ENCODE measurements around the gene PRDM11. TPM values are rescaled to one million over a fixed set of nuclear protein-coding genes. Genes with fewer than 3 reads are reported as not detected.

Gene PRDM11
- total RNA-seq, 2 experiments from 2014 or later, result 2.5 to 4.6 TPM

DNA sequence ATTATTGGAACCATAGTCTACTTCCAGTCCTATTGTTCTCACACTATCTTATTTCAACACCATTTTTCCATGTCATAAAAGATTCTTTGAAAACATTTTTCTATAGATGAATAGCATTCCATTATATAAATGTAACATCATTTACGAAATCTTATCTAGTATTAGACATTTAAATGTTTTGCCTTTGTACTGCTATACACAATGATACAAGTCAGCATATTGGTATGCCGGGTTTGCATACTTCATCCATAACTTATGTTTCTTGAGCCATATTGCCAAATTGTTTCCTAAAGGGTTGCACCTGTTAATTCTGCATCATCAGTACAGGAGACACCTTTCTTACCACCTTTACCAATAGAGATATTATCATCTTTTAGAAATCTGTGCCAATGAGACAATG is 71.6 kb downstream of the PRDM11 start:
- no peak for ATAC-seq
- Mint-ChIP-seq H3K9me3 (ENCODE audit: low read depth) (no peaks in the 10 kb centered on the region), H3K4me3 (no peak overlapping the region), H3K36me3 (no peaks in the 10 kb centered on the region), H3K4me1 (peaks cover 15% of the 10 kb centered on the region), H3K27me3 (no peaks in the 10 kb centered on the region), H3K27ac (no peak overlapping the region)
- no peak for DNase-seq
- CTCF ChIA-PET, result no interaction called here

DNA sequence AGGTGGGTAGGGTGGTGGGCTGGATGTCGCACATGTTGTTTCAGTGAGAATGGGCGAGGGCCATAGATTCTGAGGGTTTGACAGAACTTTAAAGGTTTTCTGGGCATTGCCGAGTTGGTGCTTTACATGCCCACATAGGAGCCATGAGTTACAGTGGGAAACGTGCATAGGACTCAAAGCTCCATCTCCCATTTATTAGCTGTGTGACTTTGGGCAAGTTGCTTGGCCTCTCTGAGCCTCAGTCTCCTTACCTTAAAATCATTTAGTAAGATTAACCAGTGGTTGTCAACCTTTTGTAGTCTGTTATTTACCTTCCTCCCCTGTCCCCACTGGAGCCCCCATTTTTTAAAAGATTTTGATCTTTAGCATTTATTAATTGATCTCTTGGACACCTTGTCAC is 72.3 kb downstream of the PRDM11 start:
- Mint-ChIP-seq H3K9me3 (ENCODE audit: low read depth) (no peaks in the 10 kb centered on the region), H3K27me3 (no peaks in the 10 kb centered on the region), H3K4me3 (no peak overlapping the region), H3K36me3 (no peaks in the 10 kb centered on the region), H3K27ac (no peak overlapping the region), H3K4me1 (peaks cover 15% of the 10 kb centered on the region)
- ATAC-seq (no peak), DNase-seq (no peak)
- CTCF ChIA-PET, result no interaction called here

DNA sequence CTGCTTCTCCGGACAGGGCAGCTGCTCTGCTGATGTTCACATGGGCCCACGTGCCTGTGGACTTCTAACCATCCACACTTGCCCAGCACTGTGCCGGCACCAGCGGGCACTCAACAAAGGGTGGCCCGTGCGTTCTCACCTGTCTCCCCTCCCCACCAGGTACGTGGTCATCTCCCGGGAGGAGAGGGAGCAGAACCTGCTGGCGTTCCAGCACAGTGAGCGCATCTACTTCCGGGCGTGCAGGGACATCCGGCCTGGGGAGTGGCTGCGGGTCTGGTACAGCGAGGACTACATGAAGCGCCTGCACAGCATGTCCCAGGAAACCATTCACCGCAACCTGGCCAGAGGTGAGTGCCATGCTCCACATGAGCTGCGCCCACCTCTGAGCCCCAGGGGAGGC is 73.0 kb downstream of the PRDM11 start:
- H3K27me3 Mint-ChIP-seq, result no peaks in the 10 kb centered on the region
- CTCF ChIA-PET, result no interaction called here
- H3K36me3 Mint-ChIP-seq, result no peaks in the 10 kb centered on the region
- no peak overlapping the region for H3K27ac Mint-ChIP-seq
- no peak overlapping the region for H3K4me3 Mint-ChIP-seq
- H3K9me3 Mint-ChIP-seq (ENCODE audit: low read depth), result no peaks in the 10 kb centered on the region
- DNase-seq, result no peak
- H3K4me1 Mint-ChIP-seq, result peaks cover 15% of the 10 kb centered on the region
- no peak for ATAC-seq

DNA sequence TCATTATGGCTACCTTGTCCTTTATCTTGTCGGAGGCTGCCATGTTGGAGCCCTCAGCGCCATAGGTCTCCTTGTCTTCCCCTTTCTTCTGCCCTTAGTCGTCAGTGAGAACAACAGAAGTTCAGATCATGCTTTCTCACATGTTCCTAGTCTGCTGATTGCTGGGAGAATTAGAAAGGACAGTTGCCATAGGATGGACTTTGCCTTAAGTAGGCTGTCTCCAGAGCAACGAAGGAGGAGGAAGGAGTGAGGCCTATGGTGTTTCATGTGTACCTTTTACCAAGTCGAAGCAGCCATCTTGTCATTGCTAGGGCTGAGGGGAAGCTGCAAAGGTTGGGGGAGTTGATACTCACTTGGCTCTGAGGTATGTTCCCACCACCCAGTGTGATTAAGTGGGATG is 77.1 kb downstream of the PRDM11 start:
- Mint-ChIP-seq H3K4me1 (peaks cover 2% of the 10 kb centered on the region), H3K4me3 (no peak overlapping the region), H3K36me3 (no peaks in the 10 kb centered on the region), H3K27me3 (no peaks in the 10 kb centered on the region), H3K9me3 (ENCODE audit: low read depth) (no peaks in the 10 kb centered on the region), H3K27ac (no peak overlapping the region)
- DNase-seq (no peak), ATAC-seq (no peak)
- CTCF ChIA-PET, result interaction anchor here (1.5 kb wide), 1 partner anchor 11 kb away, joined by 6 read pairs; no protein-coding TSS in a partner anchor

DNA sequence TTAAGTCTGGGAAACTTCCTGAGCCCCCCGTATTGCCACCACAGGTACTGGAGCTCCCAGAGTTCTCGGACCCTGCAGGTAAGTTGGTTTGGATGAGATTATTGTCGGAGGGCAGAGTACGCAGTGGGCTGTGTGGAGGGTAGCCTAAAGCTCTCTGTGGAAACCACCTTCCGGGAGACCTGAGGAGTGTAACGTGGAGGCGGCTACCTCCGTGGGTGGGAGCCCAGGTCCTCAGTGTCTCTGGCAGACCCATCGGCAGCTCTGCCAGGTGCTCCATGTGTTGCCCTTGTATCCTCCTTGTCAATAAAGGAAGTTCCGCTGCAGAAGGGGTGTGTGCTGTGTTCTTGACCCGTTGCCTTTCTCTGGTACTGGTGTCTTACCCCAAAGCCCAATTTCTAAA is 78.3 kb downstream of the PRDM11 start:
- no peak for ATAC-seq
- Mint-ChIP-seq H3K36me3 (no peaks in the 10 kb centered on the region), H3K27ac (no peak overlapping the region), H3K9me3 (ENCODE audit: low read depth) (no peaks in the 10 kb centered on the region), H3K27me3 (no peaks in the 10 kb centered on the region), H3K4me3 (no peak overlapping the region), H3K4me1 (peaks cover 2% of the 10 kb centered on the region)
- CTCF ChIA-PET, result no interaction called here
- no peak for DNase-seq

DNA sequence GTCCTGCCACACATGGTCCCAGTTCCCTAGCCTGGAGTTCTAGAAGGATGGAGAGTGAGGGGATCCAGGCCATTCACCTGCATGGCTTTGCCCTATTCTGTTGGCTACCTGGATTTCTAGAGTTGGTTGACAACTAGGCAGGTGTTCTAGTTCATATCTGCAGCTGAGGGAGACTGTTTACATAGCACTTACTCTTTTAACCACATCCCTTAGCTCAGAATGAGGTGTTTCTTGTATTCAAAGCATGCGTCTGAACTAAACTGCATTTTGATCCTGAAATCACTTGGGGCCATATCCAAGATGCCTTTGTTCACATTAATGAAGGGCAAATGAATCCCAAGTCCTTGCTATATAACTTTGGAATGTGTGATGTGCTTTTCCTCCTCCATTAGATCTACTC is 78.8 kb downstream of the PRDM11 start:
- Mint-ChIP-seq H3K4me1 (peaks cover 2% of the 10 kb centered on the region), H3K9me3 (ENCODE audit: low read depth) (no peaks in the 10 kb centered on the region), H3K4me3 (no peak overlapping the region), H3K27ac (no peak overlapping the region), H3K27me3 (no peaks in the 10 kb centered on the region), H3K36me3 (no peaks in the 10 kb centered on the region)
- DNase-seq (no peak), ATAC-seq (no peak)
- CTCF ChIA-PET, result no interaction called here

DNA sequence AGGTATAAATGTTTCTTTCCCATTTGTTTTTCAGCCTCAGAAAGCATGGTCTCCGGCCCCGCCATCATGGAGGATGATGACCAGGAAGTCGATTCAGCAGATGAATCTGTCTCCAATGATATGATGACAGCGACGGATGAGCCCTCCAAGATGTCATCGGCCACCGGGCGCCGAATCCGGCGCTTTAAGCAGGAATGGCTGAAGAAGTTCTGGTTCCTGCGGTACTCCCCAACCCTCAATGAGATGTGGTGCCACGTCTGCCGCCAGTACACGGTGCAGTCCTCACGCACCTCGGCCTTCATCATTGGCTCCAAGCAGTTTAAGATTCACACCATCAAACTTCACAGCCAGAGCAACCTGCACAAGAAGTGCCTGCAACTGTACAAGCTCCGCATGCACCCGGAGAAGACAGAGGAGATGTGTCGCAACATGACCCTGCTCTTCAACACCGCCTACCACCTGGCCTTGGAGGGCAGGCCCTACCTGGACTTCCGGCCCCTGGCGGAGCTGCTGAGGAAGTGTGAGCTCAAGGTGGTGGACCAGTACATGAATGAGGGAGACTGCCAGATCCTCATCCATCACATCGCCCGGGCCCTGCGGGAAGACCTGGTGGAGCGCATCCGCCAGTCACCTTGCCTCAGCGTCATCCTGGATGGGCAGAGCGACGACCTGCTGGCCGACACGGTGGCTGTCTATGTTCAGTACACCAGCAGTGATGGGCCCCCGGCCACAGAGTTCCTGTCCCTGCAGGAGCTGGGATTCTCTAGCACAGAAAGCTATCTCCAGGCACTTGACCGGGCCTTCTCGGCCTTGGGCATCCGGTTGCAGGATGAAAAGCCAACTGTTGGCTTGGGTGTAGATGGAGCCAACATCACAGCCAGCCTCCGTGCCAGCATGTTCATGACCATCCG is 79.8 kb downstream of the PRDM11 start:
- no peak for DNase-seq
- no peak overlapping the region for H3K27ac Mint-ChIP-seq
- no peaks in the 10 kb centered on the region for H3K27me3 Mint-ChIP-seq
- peaks cover 5% of the 10 kb centered on the region for H3K4me1 Mint-ChIP-seq
- no peaks in the 10 kb centered on the region for H3K9me3 Mint-ChIP-seq (ENCODE audit: low read depth)
- no peak overlapping the region for H3K4me3 Mint-ChIP-seq
- no peak for ATAC-seq
- no peaks in the 10 kb centered on the region for H3K36me3 Mint-ChIP-seq
- CTCF ChIA-PET, result no interaction called here

DNA sequence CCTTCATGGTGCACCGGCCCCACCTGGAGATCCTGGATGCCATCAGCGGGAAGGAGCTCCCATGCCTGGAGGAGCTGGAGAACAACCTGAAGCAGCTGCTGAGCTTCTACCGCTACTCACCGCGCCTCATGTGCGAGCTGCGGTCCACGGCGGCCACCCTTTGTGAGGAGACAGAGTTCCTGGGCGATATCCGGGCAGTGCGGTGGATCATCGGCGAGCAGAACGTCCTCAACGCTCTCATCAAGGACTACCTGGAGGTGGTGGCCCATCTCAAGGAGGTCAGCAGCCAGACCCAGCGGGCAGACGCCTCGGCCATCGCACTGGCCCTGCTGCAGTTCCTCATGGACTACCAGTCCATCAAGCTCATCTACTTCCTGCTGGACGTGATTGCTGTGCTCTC is 80.5 kb downstream of the PRDM11 start:
- Mint-ChIP-seq H3K27me3 (no peaks in the 10 kb centered on the region), H3K36me3 (no peaks in the 10 kb centered on the region), H3K4me1 (peaks cover 5% of the 10 kb centered on the region), H3K4me3 (no peak overlapping the region), H3K27ac (no peak overlapping the region), H3K9me3 (ENCODE audit: low read depth) (no peaks in the 10 kb centered on the region)
- ATAC-seq (no peak), DNase-seq (no peak)
- CTCF ChIA-PET, result no interaction called here

DNA sequence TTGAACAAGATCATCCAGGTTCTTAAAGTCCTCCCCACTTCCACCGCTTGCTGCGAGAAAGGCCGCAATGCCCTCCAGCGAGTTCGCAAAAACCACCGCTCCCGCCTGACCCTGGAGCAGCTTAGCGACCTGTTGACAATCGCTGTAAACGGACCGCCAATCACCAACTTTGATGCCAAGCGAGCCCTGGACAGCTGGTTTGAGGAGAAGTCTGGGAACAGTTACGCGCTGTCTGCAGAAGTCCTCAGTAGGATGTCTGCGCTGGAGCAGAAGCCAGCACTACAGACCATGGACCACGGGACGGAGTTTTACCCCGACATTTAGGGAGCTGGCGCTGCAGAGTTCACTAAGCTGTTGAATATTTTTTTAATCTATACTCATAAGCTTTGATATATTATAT is 81.4 kb downstream of the PRDM11 start:
- Mint-ChIP-seq H3K36me3 (no peaks in the 10 kb centered on the region), H3K27ac (no peak overlapping the region), H3K27me3 (no peaks in the 10 kb centered on the region), H3K4me3 (no peak overlapping the region), H3K4me1 (peaks cover 5% of the 10 kb centered on the region), H3K9me3 (ENCODE audit: low read depth) (no peaks in the 10 kb centered on the region)
- CTCF ChIA-PET, result interaction anchor here (1.0 kb wide), 1 partner anchor 12 kb away, joined by 3 read pairs; no protein-coding TSS in a partner anchor
- DNase-seq, result no peak
- no peak for ATAC-seq

DNA sequence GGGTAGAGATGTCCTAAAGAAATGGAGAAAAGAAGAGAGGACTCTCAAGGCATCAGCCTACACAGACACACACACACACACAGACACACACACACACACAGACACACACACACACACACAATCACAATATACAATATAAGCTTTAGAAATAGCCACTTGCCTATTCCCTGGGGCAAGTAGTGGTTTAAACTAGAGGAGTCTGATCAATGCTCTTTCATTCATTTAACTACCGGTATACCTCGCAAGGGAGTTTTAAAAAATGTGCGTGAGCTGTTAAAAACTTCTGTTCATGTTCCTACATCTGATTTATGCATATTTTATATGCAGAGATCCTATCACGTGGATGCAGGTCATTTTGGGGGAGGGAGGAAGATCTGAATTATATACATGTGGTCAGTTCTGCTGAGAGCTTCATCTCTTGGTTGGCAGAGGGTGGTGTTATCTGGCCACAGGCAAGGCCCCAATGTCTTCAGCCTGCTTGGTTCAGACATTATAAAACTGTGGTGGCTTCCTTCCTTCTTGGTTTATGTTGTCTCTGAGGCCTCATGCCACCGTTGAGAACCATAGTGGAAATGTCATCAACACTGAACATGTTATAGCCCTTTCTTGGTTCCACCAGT is 83.1 kb downstream of the PRDM11 start:
- DNase-seq, result no peak
- Mint-ChIP-seq H3K27me3 (no peaks in the 10 kb centered on the region), H3K36me3 (no peaks in the 10 kb centered on the region), H3K4me1 (peaks cover 5% of the 10 kb centered on the region), H3K9me3 (ENCODE audit: low read depth) (no peaks in the 10 kb centered on the region), H3K27ac (no peak overlapping the region), H3K4me3 (no peak overlapping the region)
- CTCF ChIA-PET, result interaction anchor here (1.1 kb wide), 1 partner anchor 119 kb away, joined by 3 read pairs; no protein-coding TSS in a partner anchor
- no peak for ATAC-seq

DNA sequence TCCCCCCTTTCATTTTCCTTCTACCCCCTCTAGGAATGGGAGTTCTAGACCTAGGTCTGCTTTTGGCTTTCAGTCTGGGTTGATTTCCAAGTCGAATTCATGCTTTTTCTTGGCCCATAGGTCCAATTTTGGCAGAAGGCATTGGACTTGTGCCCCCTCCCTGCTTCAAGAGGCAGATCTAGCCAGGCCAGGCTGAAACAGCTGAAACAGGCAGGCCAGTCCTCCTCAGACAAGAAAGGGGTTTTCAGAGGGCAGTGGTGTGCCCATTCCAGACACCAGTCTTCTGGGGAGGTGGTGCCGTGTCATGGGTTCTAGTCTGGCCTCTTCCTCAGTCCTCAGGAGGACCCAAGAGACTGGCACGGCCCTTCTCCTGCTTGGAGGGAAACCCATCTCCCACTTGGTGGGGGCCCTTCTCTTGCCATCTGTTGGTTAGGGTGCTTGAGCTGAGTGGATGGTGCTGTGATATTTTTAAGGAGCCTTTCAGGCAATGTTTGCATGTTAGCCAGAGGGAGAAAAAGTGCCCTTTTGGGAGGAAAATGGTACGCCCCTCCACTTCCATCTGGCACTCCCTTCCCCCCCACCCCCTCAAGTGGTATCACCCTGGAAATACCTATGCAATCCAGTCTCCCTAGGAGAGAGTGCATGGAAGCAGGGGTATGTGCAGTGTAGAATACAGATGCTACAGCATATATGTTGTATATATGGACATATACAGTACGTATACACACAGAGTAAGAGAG is 86.1 kb downstream of the PRDM11 start:
- no peak overlapping the region for H3K27ac Mint-ChIP-seq
- H3K36me3 Mint-ChIP-seq, result no peaks in the 10 kb centered on the region
- H3K4me3 Mint-ChIP-seq, result no peak overlapping the region
- no peak for ATAC-seq
- H3K4me1 Mint-ChIP-seq, result peaks cover 2% of the 10 kb centered on the region
- peaks cover 10% of the 10 kb centered on the region for H3K27me3 Mint-ChIP-seq
- CTCF ChIA-PET, result interaction anchor here (1.0 to 1.8 kb wide), 6 partner anchors 12 to 124 kb away, joined by 3 to 9 read pairs (median 4); no protein-coding TSS in a partner anchor
- no peaks in the 10 kb centered on the region for H3K9me3 Mint-ChIP-seq (ENCODE audit: low read depth)
- no peak for DNase-seq

DNA sequence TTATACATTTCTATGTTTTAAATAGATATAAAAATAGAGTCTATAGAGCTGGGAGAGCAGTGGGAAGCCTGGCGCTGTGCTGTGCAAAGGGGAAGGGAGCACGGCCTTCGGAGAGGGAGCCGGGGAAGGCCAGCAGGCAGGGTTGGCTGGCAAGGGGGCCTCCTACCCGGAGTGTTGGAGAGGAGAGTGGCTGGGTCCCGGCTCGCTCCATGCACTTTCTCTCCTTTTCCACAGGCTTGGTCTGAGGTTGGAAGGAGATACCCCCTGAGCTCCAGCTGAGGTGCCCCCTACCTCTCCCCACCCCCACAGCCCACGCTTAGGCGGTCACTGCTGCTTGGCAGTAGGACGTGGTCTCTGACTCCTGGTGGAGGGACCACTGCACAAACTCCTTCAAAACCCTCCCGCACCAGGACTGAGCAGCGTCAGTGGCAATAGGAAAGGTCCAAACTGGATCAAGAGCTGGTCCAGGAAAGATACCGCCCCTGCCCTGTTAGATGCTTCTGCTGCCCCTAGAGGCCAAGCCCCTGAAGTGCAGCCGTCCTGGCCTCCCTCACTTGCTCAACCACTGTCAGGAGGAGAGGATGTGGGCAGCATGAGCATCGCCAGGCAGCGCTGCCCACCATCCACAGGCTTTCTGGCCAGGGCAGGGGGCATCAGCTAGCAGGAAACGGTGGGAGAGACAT is 86.8 kb downstream of the PRDM11 start:
- H3K4me1 Mint-ChIP-seq, result peaks cover 2% of the 10 kb centered on the region
- CTCF ChIA-PET, result interaction anchor here (1.0 to 1.8 kb wide), 10 partner anchors 10 to 125 kb away, joined by 3 to 9 read pairs (median 4); no protein-coding TSS in a partner anchor
- H3K9me3 Mint-ChIP-seq (ENCODE audit: low read depth), result no peaks in the 10 kb centered on the region
- peak; percentile 82 for ATAC-seq
- no peaks in the 10 kb centered on the region for H3K36me3 Mint-ChIP-seq
- H3K27ac Mint-ChIP-seq, result no peak overlapping the region
- peaks cover 12% of the 10 kb centered on the region for H3K27me3 Mint-ChIP-seq
- H3K4me3 Mint-ChIP-seq, result no peak overlapping the region
- DNase-seq, result peak; percentile 78

DNA sequence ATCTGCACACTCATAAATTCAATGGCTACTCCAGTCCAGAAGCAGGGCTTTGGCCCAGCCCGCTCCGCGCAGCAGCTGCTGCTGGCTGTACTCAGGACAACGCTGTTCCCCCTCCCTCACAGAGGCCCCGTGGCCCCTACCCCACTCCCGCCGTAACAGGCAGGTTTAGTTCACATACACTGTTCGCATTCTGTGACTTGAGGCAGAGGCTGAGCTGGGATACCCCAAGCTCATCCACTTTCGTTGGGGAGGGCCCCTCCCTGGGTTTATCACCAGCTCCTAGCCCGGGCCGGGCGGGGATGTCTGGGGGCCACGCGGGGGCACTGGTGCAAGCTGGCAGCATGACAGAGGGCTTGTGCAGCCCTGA is 87.3 kb downstream of the PRDM11 start:
- H3K27me3 Mint-ChIP-seq, result peaks cover 13% of the 10 kb centered on the region
- ATAC-seq (no peak), DNase-seq (no peak)
- H3K36me3 Mint-ChIP-seq, result no peaks in the 10 kb centered on the region
- no peak overlapping the region for H3K4me3 Mint-ChIP-seq
- no peak overlapping the region for H3K27ac Mint-ChIP-seq
- no peaks in the 10 kb centered on the region for H3K9me3 Mint-ChIP-seq (ENCODE audit: low read depth)
- H3K4me1 Mint-ChIP-seq, result peaks cover 2% of the 10 kb centered on the region
- CTCF ChIA-PET, result interaction anchor here (1.0 to 1.8 kb wide), 10 partner anchors 10 to 126 kb away, joined by 3 to 9 read pairs (median 4); no protein-coding TSS in a partner anchor
